K562 (cell line): ENCODE measurements around the gene MATR3. TPM values are rescaled to one million over a fixed set of nuclear protein-coding genes. Genes with fewer than 3 reads are reported as not detected.

ENCODE experiments used
- BCOR ChIP-seq: fragments of 450-650 bp; IDR thresholded peaks from 2 replicates; pipeline ENCODE4 v1.6.1; 2016
- CHD4 ChIP-seq: fragments of 200-600 bp; sonication (generic); IDR thresholded peaks from 3 replicates; pipeline ENCODE4 v1.6.1; 2012; ENCODE audit warnings: low read depth, mild to moderate bottlenecking, mixed read lengths, low read length, inconsistent platforms; ENCODE audit not compliant: insufficient read depth, insufficient replicate concordance, poor library complexity, severe bottlenecking
- HES1 ChIP-seq: fragments of 450-650 bp; IDR thresholded peaks from 2 replicates; pipeline ENCODE4 v1.6.1; 2016; ENCODE audit warnings: low read depth, mild to moderate bottlenecking, moderate library complexity
- PBX2 ChIP-seq, 2 experiments: IDR thresholded peaks in 1 of 2; conservative IDR thresholded peaks in 1 of 2; 2 replicates each; pipeline ENCODE4 v1.6.1; 2016; ENCODE audit warnings: low read depth in 2 of 2, mild to moderate bottlenecking in 1 of 2, missing compliant biosample characterization in 1 of 2, missing genetic modification characterization in 1 of 2, moderate library complexity in 1 of 2
- ZNF263 ChIP-seq: sonication (generic); formaldehyde crosslinking; IDR thresholded peaks from 2 replicates; pipeline ENCODE4 v1.8.0; 2022; ENCODE audit warnings: mild to moderate bottlenecking, missing genetic modification reagents, borderline replicate concordance
- ZNF668 ChIP-seq: fragments of 250-450 bp; sonication (Bioruptor Pico); IDR thresholded peaks from 2 replicates; pipeline ENCODE4 v1.8.0; 2022; ENCODE audit warnings: mild to moderate bottlenecking, inconsistent platforms
- polyA plus RNA-seq, 8 experiments: library from polyadenylated mRNA; depleted of rRNA in 4 of 8; stranded (reverse) in 5 of 8; unstranded in 3 of 8; fragments of >200 nt; fragmentation: Nextera tagmentation in 2 of 8; fragmentation: Illumina TruSeq in 1 of 8; extraction: Ambion mirVana in 2 of 8; extraction: Trizol in 1 of 8; gene quantifications; 2 replicates each; pipeline versions ENCODE4 v1.2.1 to v1.2.3, GENCODE V29; 2011 to 2014; ENCODE audit warnings: inconsistent platforms in 1 of 8, missing spikeins in 1 of 8
- total RNA-seq, 7 experiments: library from RNA; depleted of rRNA in 6 of 7; stranded (reverse); fragments of >200 nt in 6 of 7; fragmentation: Illumina TruSeq in 2 of 7; extraction: Trizol in 2 of 7; gene quantifications; 2 replicates each; pipeline versions ENCODE4 v1.2.1 to v1.2.3, GENCODE V29; 2011 to 2021; ENCODE audit warnings: low replicate concordance in 1 of 7
- TF ChIP-seq, protein P1 (sequence below): sonication (generic); formaldehyde crosslinking; IDR thresholded peaks from 2 replicates; pipeline ENCODE4 v1.8.0; 2023; ENCODE audit warnings: missing genetic modification reagents, mild to moderate bottlenecking, borderline replicate concordance
- TF ChIP-seq, protein P2 (sequence below): sonication (generic); formaldehyde crosslinking; IDR thresholded peaks from 2 replicates; pipeline ENCODE4 v1.8.1; 2023; ENCODE audit warnings: mild to moderate bottlenecking, missing genetic modification reagents

The MATR3 gene
- total and polyA plus RNA-seq, 9 of the 15 experiments (the other 6 are each of a cell fraction or from before 2014, with no cell fraction given), result 150 to 425 (median 263) TPM

DNA sequence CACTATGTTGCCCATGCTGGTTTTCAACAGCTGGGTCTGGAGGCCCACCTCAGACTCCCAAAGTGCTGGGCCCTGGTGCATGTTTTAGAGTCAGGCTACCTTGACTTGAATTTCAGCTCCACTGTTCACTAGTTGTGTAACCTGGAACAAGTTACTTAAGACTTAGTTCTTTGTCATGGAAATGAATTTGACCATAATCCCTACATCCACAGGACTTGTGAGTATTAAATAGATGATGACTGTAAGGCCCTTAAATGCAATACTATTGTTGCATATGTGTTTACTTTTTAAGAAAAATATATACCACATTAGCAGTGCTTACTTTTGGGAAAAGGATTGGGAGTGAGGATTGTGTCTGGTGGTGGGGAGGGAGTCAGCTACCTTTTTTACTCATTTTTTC, 64.5 kb downstream of the MATR3 start (continued):
- TF ChIP-seq, protein P1, sequence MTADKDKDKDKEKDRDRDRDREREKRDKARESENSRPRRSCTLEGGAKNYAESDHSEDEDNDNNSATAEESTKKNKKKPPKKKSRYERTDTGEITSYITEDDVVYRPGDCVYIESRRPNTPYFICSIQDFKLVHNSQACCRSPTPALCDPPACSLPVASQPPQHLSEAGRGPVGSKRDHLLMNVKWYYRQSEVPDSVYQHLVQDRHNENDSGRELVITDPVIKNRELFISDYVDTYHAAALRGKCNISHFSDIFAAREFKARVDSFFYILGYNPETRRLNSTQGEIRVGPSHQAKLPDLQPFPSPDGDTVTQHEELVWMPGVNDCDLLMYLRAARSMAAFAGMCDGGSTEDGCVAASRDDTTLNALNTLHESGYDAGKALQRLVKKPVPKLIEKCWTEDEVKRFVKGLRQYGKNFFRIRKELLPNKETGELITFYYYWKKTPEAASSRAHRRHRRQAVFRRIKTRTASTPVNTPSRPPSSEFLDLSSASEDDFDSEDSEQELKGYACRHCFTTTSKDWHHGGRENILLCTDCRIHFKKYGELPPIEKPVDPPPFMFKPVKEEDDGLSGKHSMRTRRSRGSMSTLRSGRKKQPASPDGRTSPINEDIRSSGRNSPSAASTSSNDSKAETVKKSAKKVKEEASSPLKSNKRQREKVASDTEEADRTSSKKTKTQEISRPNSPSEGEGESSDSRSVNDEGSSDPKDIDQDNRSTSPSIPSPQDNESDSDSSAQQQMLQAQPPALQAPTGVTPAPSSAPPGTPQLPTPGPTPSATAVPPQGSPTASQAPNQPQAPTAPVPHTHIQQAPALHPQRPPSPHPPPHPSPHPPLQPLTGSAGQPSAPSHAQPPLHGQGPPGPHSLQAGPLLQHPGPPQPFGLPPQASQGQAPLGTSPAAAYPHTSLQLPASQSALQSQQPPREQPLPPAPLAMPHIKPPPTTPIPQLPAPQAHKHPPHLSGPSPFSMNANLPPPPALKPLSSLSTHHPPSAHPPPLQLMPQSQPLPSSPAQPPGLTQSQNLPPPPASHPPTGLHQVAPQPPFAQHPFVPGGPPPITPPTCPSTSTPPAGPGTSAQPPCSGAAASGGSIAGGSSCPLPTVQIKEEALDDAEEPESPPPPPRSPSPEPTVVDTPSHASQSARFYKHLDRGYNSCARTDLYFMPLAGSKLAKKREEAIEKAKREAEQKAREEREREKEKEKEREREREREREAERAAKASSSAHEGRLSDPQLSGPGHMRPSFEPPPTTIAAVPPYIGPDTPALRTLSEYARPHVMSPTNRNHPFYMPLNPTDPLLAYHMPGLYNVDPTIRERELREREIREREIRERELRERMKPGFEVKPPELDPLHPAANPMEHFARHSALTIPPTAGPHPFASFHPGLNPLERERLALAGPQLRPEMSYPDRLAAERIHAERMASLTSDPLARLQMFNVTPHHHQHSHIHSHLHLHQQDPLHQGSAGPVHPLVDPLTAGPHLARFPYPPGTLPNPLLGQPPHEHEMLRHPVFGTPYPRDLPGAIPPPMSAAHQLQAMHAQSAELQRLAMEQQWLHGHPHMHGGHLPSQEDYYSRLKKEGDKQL (CRISPR knock-in tag), result no peak
- TF ChIP-seq ZNF668 (CRISPR knock-in tag) (no peak), CHD4 (no peak), HES1 (no peak), PBX2 (CRISPR knock-in tag; IDR thresholded peaks at IDR 0.05; ENCODE audit: low read depth) (no peak), PBX2 (tag; conservative IDR thresholded peaks at IDR 0.05; ENCODE audit: low read depth) (no peak), BCOR (no peak), ZNF263 (CRISPR knock-in tag) (no peak)
- TF ChIP-seq, protein P2, sequence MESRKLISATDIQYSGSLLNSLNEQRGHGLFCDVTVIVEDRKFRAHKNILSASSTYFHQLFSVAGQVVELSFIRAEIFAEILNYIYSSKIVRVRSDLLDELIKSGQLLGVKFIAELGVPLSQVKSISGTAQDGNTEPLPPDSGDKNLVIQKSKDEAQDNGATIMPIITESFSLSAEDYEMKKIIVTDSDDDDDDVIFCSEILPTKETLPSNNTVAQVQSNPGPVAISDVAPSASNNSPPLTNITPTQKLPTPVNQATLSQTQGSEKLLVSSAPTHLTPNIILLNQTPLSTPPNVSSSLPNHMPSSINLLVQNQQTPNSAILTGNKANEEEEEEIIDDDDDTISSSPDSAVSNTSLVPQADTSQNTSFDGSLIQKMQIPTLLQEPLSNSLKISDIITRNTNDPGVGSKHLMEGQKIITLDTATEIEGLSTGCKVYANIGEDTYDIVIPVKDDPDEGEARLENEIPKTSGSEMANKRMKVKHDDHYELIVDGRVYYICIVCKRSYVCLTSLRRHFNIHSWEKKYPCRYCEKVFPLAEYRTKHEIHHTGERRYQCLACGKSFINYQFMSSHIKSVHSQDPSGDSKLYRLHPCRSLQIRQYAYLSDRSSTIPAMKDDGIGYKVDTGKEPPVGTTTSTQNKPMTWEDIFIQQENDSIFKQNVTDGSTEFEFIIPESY (CRISPR knock-in tag), result no peak
- TF ChIP-seq, all 486 proteins: peak for 0
